Fibroblast of mammary gland (primary cell): ENCODE data around the gene TAGAP.
"Not testable (repeated sequence)": the region's sequence is repeated elsewhere in the genome, so short reads cannot be mapped to it uniquely, and the experiment has no call there.

ENCODE experiments used
- DNase-seq: peaks from one replicate; pipeline ENCODE4 v3.0.0-alpha.2; 2010; ENCODE audit warnings: low read depth
- H3K4me3 ChIP-seq: 2 replicates; pipeline ENCODE4 v1.5.1; 2011; ENCODE audit warnings: low read depth, mild to moderate bottlenecking, low read length, moderate library complexity; ENCODE audit not compliant: control insufficient read depth
- CTCF ChIP-seq: conservative IDR thresholded peaks from 2 replicates; pipeline ENCODE4 v1.5.1; 2011; ENCODE audit warnings: low read depth, low read length, inconsistent platforms; ENCODE audit not compliant: control insufficient read depth, insufficient read depth

Gene TAGAP

GRCh38 chr6:158996856-158997255 lies 47.9 kb downstream of the TAGAP start:
- DNase-seq, result peak; percentile 46
- TF ChIP-seq CTCF, result no peak
- H3K4me3 ChIP-seq, result no peak overlapping the region

GRCh38 chr6:158993639-158994038 lies 51.2 kb downstream of the TAGAP start:
- no peak for TF ChIP-seq CTCF
- no peak overlapping the region for H3K4me3 ChIP-seq
- DNase-seq, result no peak

GRCh38 chr6:158991017-158991723 lies 53.6 kb downstream of the TAGAP start:
- no peak for TF ChIP-seq CTCF
- no peak overlapping the region for H3K4me3 ChIP-seq
- DNase-seq, result no peak

GRCh38 chr6:158989711-158990110 lies 55.1 kb downstream of the TAGAP start:
- not testable (repeated sequence) for DNase-seq, H3K4me3 ChIP-seq

- DNase-seq, result no peak
- no peak overlapping the region for H3K4me3 ChIP-seq
- TF ChIP-seq CTCF, result no peak
Observed at GRCh38 chr6:158988477-158988876, 56.3 kb downstream of the TAGAP start.

- H3K4me3 ChIP-seq, result no peak overlapping the region
- DNase-seq, result no peak
- TF ChIP-seq CTCF, result no peak
Observed at GRCh38 chr6:158987657-158988056, 57.1 kb downstream of the TAGAP start.
